Coronary artery (tissue), 2 donors: ENCODE data around the gene MNT.

Experiments
- DNase-seq: peaks from one replicate; pipeline ENCODE4 v3.0.0-alpha.2; 2017; ENCODE audit warnings: low spot score
- H3K27ac ChIP-seq, 2 donors: fragments of 200-600 bp; sonication (generic); one replicate each; pipeline ENCODE4 v1.5.1; 2016 to 2019
- H3K4me3 ChIP-seq: fragments of 200-600 bp; sonication (generic); 2 replicates; pipeline ENCODE4 v1.5.1; 2016; ENCODE audit warnings: mild to moderate bottlenecking, moderate library complexity
- CTCF ChIP-seq: fragments of 200-600 bp; sonication (generic); IDR thresholded peaks from one replicate; pipeline ENCODE4 v1.5.1; 2019; ENCODE audit warnings: antibody characterized with exemption

The MNT gene

GRCh38 chr17:2399572-2400473 lies 1.0 kb downstream of the MNT start:
- peak; percentile 98 for DNase-seq
- H3K27ac ChIP-seq: peak overlapping the region; percentile 98 to 100
- peak overlapping the region; percentile 86 for H3K4me3 ChIP-seq
- TF ChIP-seq CTCF: no peak

DNA sequence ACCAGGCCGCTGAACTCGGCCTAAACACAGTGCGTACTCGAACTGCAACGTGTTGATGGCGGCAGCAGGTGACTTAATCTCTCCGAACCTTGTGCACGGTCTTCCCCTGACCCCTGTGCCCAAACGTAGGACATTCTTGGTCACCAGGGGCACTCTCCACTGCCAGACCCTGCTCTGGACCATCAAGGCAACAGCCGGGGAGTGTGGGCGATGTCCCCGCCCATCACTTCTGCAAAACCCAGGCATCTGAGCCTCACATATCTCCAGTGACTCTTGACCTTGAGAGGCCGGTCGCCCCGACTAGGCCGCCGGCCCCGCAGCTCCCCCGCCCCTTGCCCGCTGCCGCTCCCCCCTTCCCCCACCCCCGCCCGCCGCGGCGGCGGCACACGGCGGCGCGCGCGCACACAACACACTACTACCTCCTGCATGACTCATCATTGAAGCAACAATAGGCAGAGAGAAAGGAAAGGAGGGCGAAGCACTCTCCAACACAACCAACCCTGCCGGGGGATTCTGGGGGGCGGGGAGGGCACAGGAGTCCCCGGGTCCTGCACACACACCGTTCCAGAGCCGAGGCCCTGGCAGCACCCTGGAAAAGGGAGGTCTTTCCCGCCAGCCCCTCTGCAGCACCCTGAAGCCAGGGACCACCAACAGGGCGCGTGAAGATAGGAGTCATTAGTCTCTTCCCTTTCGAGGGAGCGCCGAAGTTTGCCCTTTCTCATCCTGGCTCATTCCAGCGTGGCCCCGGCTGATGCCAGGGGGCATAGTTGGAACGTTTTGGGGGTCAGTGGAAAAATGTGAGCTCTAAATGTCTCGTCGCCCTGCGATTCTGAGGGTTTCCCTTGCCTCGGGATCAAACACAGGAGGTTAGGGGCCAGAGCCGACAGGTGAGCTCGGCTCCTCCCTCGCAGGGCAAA lies 1.9 kb downstream of the MNT start:
- peak overlapping the region; percentile 98 to 100 for H3K27ac ChIP-seq
- peak; percentile 88 for DNase-seq
- TF ChIP-seq CTCF: no peak
- peak overlapping the region; percentile 86 for H3K4me3 ChIP-seq

DNA sequence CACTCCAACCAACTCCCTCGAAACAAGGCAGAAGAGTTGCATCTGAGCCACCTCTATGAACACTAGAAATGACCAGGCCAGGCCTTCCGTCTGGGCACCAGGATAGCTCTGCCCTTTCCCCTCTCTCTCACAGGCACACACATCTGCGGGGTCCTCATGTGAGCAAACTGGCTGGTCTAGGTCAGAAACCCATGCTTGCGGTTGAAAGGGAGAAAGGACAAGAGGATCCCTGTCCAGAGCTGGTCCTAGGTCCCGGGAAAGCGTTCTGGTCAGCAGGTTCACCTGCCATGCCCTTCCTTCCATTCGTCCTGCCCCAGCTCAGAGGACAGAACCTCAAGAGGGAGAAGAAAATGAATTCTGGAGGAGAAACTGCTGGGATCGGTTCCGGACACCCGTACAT lies 2.7 kb downstream of the MNT start:
- Histone ChIP-seq H3K27ac (peak overlapping the region; percentile 98 to 100), H3K4me3 (peak overlapping the region; percentile 86)
- no peak for TF ChIP-seq CTCF
- no peak for DNase-seq

DNA sequence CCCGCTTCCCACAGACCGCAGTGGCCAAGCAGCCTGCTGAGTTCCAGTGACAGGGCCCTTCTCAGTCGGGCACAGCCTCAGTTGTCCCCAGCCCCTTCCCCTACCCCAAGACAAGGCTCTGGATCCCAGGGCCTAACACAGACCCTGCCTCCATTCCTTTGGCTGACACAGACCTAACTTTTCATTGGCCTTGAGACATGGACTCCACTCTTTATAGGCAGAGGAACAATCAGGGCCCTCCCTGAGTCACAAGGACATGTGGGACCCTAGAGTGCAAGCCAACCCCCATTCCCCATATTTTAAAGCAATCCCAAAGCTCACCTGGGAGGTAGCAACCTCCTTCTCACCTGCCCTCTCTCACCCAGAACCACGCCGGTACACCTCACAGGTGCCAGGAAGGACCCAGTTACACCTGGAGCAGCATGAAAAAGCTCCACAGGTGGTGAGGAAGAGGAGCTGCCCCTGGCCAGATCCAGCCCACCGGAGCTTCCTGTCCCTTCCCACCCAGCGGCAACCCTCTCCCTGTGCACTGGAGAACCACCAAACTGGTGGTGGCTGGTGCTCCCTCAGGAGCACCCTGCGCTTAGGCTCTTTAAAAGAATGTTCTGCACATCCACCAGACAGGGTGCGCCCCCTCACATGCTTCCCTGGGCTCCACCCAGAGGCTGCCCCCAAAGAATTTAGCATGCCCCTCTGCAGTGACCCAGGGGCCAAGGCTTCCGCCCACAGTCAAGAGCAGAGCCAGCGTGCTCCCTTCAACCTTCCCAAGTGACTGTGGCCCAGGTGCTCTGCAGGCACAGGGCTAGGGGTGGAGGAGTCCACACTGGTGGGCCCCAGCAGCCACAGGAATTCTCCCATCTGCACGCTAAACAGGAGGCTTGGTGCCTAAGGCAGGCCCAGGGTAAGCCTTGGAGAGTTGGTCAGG lies 3.4 kb downstream of the MNT start:
- Histone ChIP-seq H3K4me3 (peak overlapping the region; percentile 68), H3K27ac (peak overlapping the region; percentile 98 to 100)
- DNase-seq: no peak
- no peak for TF ChIP-seq CTCF

DNA sequence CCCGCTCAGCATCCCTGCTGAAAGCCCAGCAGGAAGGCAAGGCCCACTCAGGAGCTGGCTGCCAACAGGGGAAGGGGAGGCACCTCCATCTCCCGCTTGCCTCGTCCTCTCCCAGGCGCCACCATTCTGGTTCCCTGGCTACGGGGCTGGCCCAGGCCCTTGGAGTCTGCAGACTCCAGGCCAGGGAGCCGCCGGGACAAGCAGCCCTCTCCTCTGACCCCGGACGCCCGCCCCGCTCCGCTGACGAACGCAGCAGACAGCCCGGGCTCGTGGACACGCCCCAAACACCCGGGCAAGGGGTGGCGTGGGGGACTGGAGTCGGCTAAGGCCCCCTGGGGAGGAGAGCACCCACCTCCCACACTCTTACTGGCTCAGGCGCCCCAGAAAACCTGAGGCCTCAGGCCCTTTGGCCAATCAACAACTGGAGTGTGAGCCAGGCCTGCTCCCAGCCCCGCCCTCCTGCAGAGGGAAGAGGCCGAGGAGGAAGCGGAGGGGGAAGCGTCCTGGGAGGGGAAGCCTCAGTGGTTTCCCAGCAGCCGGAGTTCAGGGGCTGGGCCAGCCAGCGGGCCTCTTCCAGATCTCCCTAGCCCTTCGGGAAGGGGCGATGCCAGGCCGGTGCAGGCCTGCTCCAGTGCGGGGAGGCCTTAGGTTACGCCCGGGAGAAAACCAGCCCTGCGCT lies 4.2 kb downstream of the MNT start:
- DNase-seq: peak; percentile 99
- Histone ChIP-seq H3K27ac (peak overlapping the region; percentile 98 to 100), H3K4me3 (peak overlapping the region; percentile 68)
- no peak for TF ChIP-seq CTCF

DNA sequence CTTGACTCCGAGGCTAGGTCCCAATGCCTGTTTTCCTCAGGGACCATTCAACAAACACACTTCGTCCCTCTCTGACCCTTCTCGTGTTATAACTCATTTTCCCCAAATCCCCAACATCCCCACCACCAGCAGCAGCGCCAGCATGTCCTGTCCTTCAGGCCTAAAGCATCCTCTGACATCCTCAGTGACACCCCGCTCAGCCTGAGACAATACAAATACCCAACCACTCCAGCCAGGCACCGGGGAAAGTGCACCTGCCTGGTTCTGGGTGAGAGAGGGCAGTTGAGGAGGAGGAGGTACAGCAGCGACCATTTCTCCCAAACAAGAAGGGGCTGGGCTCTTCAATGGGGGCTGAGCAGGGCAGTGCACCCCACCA lies 4.7 kb downstream of the MNT start:
- DNase-seq: no peak
- H3K27ac ChIP-seq: peak overlapping the region; percentile 98 to 100
- H3K4me3 ChIP-seq: peak overlapping the region; percentile 68
- TF ChIP-seq CTCF: no peak
